Prostate gland (tissue), 2 donors: ENCODE data around the gene SCG2.

Source experiments
- CTCF ChIP-seq, 4 experiments: fragments of 200-600 bp in 2 of 4; fragments of 450-650 bp in 2 of 4; sonication (generic) in 2 of 4; IDR thresholded peaks; 1 replicate in 3 of 4; 2 replicates in 1 of 4; pipeline ENCODE4 v1.5.1; 2016 to 2019; ENCODE audit warnings: antibody characterized with exemption in 4 of 4, mild to moderate bottlenecking in 2 of 4, moderate library complexity in 2 of 4
- POLR2A ChIP-seq: fragments of 450-650 bp; IDR thresholded peaks from one replicate; pipeline ENCODE4 v1.6.1; 2016; ENCODE audit warnings: antibody characterized with exemption, mild to moderate bottlenecking
- POLR2AphosphoS5 ChIP-seq: sonication (generic); formaldehyde crosslinking; IDR thresholded peaks from one replicate; pipeline ENCODE4 v1.6.1; 2017; ENCODE audit warnings: antibody characterized with exemption

- TF ChIP-seq CTCF (IDR thresholded peaks at IDR 0.05) (no peak), POLR2A (no peak), POLR2AphosphoS5 (no peak)
Measured at GRCh38 chr2:223606946-223607345, 4.8 kb upstream of the SCG2 start.
